Daoy (cell line): Measurements from ENCODE around the gene PSMC5. TPM values are rescaled to one million over a fixed set of nuclear protein-coding genes. Genes with fewer than 3 reads are reported as not detected.
A peak's percentile ranks its signal among the peaks of the same experiment; 100 is the strongest.
"Not testable (repeated sequence)": the region's sequence is repeated elsewhere in the genome, so short reads cannot be mapped to it uniquely, and the experiment has no call there.

Source experiments
- DNase-seq: peaks from one replicate; pipeline ENCODE4 v3.0.0-alpha.2; 2015; ENCODE audit warnings: low read depth
- total RNA-seq: library from RNA; depleted of rRNA; stranded (reverse); fragments of >200 nt; shearing (Covaris generic); gene quantifications from 2 replicates; pipeline ENCODE4 v1.2.3, GENCODE V29; 2014

PSMC5 gene
- total RNA-seq, 1 experiment from 2014 or later = 98.5 TPM

DNA sequence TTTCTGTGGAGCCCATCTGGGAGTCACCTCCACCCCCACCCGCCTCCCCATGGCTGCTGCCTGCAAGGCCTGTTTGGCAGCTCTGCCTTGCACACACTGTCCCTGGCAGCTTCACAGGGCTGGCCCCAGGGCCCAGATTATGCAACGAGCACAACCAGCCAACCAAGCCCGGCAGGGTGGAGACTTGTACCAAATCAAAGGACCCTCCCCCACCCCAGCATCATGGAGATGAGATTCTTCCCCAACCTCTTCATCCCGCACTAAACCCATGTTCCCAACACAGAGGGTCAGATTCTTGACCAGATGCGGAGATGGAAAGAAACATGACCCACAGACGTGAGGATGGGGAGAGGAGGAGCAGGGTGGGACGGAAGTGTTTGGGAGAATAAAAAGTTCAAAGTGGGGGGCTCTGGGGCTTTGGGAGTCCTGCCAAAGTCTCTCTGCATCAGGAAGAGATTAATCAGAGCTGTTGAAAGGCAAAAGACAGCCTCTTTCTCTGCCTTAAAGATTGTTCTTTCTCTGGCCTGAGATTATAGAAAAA, 11.5 kb downstream of the PSMC5 start:
- DNase-seq = no peak

- DNase-seq = no peak
Observed at GRCh38 chr17:63840591-63841349, 13.5 kb downstream of the PSMC5 start.

GRCh38 chr17:63841350-63842172, 14.3 kb downstream of the PSMC5 start:
- peak; percentile 46 for DNase-seq

DNA sequence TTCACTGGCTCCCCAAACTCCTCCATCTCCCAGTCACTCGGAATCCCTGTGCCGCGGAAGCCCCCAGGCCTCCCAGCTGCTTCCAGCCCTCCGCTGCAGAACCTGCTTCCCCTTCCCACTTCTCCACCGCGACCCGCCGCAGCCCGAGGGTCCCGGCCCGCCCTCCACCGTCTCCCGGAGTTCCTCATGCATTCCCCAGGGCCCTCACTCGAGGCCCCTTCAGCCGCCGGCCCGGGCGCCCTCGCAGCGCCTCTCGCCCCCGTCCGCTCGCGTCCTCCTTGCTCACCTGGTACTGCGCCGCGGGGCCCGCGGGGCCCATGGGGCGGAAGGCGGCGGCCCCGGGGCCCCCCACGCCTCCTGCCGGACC, 14.9 kb downstream of the PSMC5 start:
- DNase-seq = no peak

DNA sequence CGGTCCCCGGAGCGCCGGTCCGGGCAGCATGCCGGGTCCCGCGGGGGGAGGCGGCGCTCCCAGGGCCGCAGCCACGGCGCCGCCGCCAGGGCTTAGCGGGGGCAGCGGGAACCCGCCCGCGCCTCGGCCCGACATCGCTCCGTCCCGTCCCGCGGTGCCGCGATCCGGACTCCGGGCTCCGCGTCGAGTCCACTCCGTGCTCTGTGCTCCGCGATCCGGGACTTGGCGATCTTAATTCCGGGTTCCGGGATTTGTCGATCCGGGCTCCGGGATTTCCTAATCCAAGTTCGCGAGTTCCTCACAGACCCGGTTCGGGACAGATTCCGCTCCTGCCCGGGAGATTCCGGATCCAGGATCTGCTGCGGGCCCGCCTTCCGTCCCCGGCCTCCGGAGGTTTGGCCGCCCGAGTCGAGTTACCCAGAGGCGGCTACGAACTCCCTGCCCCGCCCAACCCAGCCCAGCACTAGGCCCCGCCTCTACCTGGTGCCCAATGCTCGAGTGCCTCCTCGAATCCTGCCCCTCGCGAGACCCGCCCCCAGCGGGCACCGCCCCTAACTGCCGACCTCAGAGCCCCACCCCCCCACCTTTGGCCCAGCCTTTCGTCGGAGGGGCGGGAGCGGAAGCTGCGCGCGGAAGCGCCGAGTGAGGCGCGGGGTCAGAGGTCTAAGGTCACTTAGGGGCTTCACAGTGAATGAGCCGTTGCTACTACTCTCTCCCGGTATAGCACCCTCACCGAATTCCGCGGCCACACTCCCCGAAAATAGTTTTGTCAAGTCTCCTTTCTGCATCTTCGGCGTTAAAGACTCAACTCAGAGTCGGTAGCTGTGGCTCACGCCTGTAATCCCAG, 15.5 kb downstream of the PSMC5 start, which contains the start of gene SMARCD2:
SMARCD2 (minus strand) TSS at position 146 of the 847 bp plus-strand sequence; CDS start at position 135, 11 bp downstream.
- DNase-seq = peak; percentile 99

DNA sequence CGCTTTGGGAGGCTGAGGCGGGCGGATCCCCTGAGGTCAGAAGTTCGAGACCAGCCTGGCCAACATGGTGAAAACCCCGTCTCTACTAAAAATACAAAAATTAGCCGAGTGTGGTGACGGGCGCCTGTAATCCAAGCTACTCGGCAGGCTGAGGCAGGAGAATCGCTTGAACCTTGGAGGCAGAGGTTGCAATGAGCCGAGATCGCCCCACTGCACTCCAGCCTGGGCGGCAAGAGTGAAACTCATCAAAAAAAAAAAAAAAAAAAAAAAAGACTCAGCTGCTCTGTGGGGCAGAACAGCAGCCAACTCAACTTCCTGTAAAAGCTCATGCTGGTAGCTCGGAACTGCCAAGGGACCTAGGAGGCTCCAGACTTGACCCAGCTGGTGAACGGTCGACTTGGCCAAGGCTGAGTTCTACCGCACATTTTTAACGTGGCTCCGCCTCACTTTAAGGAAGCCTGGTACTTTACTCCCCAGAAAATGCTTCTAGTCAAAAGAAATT, 16.2 kb downstream of the PSMC5 start:
- peak; percentile 82 for DNase-seq

DNA sequence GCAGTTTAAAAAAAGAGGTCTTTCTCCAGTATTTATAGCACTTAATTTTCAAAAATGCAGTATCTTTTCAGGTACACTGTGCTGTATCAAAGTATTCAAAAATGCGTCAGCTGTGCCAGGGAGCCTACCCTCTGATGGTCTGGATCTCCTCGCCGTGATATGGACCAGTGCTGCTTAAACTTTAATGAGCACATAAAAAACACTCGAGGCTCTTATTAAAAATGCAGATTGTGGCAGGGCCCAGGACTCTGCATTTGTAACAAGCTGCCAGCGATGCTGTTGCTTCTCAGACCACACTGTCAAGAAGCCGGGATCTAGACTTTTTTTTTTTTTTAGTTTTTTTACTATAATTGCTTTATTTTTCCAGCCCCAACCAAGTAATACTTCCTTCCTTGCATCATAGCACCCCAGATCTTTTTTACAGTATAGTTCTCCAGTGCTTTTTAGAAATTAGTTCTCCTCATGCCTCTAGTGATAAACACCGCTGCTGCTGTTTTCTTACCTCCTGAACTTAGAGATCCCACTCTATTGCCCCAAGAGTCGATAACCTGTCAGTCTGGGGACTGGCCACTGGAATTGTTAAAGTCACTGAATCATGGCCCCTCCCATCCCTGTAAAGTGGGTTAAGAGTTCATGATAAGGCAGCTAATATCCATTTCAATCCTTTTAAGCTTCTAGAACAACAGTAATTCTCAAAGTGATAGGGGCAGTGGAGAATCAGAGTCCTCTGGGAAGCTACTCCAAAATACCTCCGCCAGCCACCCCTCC, 16.9 kb downstream of the PSMC5 start:
- DNase-seq = no peak

- no peak for DNase-seq
Observed at GRCh38 chr17:63845509-63845908, 18.3 kb downstream of the PSMC5 start.

DNA sequence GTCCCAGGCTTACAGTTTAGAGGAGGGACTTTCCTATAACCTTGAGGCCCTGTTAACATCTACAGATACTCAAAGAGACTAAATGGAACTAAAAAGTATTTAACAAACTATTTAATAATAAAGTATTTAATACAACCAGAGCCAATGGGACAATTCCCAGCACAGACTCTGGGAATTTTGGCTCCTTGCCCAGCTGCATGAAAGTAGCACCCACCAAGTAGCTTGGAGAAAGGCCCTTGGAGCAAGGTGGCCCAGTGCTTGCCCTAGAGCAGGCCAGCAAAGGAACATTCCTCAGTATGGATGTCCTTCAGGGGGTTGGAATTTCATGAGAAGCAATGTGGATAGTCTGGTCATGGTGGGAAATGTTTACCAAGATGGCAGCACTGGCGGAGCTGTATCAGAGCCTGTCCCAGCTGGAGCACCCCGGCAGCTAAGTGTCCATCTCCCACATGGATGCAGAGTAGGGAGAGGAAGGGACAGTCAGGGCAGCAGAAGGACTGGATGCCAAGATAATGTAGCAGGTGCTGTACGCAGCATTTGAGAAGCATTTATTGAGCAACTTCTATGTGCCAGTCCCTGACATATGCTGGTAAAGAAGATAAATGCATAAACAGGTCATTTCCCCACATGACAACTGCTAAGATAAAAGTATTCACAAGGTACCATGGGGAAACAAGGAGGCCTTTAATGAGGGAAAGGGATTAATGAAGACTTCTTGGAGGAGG, 20.5 kb downstream of the PSMC5 start:
- DNase-seq = no peak

DNA sequence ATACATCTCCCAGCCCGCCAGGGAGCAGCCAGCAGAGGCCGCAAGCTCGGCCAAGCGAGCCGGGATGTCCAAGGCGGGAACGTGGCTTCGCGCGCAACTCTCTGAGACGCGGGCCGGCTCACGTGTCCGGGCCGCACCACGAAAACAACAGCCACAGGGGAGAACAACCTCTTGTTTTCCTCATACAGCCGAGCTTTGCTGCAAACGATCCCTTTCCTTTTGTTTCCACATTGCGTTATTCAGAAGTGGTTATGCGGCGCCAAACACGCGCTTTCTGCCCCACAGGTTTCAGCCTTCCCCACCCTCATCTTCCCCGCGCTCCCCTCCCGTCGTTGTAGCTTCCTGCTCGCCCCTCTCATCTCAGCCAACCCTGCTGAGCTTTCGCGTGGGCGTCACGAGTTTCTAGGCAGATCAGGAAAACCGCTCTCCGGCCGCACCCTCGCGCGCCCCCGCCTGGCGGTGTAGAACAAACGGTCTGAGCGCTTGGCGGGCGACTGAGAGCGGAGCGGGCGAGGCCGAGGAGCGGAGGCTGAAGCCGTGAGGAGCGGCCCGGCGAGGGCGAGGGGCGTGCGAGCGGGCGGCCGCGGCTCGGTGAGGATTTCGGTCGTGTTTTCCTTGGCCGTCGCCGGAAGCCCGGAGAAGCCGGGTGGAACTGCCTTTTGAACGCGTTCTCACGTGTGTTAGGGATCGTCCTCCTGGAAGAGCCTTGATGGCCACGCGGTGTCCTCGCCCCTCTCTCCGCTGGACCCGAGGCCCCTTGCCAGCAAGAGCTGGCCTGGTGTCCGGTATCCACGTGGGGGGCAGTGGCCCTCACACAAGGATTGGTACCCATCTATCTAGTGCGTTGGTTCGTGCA, 21.8 kb downstream of the PSMC5 start:
- peak; percentile 64 for DNase-seq

GRCh38 chr17:63850401-63850800, 23.2 kb downstream of the PSMC5 start:
- no peak for DNase-seq

DNA sequence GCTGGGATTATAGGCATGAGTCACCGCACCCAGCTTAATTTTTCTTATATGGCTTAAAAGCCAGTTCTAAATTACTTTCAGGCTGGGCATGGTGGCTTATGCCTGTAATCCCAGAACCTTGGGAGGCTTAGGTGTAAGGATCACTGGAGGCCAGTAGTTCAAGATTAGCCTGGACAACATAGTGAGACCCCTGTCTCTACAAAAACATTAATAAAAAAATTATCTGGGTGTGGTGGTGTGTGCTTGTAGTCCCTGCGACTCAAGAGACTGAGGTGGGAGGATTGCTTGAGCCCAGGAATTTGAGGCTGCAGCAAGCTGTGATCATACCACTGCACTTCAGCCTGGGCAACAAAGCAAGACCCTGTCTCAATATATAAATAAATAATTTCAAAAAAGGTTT, 26.0 kb downstream of the PSMC5 start:
- no peak for DNase-seq

GRCh38 chr17:63854709-63855108, 27.5 kb downstream of the PSMC5 start:
- no peak for DNase-seq

DNA sequence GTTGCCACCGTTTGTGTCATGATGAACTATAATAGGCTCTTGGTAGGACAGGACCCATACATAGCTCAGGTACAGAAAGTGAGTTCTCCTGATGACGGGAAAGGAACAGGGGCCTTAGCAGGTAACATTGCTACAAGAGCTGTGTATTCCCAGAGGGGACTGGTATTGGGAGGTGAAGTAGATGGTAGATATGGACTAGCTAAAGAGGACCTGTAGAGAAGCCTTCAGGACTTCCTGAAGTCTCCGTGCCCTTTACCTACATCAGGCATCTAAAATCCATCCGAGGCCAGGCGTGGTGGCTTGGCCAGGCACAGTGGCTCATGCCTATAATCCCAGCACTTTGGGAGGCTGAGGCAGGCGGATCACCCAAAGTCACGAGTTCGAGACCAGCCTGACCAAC, 28.0 kb downstream of the PSMC5 start:
- no peak for DNase-seq

- DNase-seq = not testable (repeated sequence)
Observed at GRCh38 chr17:63856425-63856824, 29.2 kb downstream of the PSMC5 start.

- DNase-seq = no peak
Observed at GRCh38 chr17:63859257-63859656, 32.0 kb downstream of the PSMC5 start.

DNA sequence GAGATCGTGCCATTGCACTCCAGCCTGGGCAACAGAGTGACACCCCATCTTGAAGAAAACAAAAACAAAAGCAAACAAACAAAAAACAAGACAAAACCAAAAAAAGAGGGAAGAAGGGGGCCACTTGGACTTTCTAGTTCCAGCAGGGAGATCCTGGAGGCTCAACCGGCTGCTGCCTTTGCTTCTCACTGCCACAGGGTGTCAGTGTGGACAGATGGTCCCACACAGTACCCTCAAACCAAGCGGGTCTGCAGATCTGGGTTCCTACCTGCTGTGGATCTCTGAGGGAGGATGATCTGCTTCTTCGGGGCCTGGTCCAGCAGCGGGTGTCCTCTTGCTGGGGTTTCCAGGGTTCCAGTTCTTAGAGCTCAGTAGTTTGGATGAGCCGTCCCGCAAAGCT, 39.4 kb downstream of the PSMC5 start:
- DNase-seq = not testable (repeated sequence)

- DNase-seq = not testable (repeated sequence)
Observed at GRCh38 chr17:63869491-63870291, 42.5 kb downstream of the PSMC5 start.
